Immature natural killer cell (primary cell): ENCODE data around the gene ARSB. TPM values are rescaled to one million over a fixed set of nuclear protein-coding genes. Genes with fewer than 3 reads are reported as not detected.

Experiments used
- DNase-seq, 3 donors: peaks; one replicate each; pipeline ENCODE4 v3.0.0; 2022; ENCODE audit warnings: mixed read lengths in 1 of 3
- H3K27ac Mint-ChIP-seq, 6 donors: one replicate each; pipeline ENCODE4 v1.8.0; 2020; ENCODE audit warnings: mixed read lengths in 6 of 6, mild to moderate bottlenecking in 5 of 6, inconsistent platforms in 4 of 6, moderate library complexity in 3 of 6
- H3K27me3 Mint-ChIP-seq, 3 donors: one replicate each; pipeline ENCODE4 v1.8.0; 2020 to 2021; ENCODE audit warnings: low read depth in 3 of 3, mild to moderate bottlenecking in 3 of 3, mixed read lengths in 3 of 3, moderate library complexity in 3 of 3, inconsistent platforms in 1 of 3
- H3K36me3 Mint-ChIP-seq, 3 donors: one replicate each; pipeline ENCODE4 v1.8.0; 2020; ENCODE audit warnings: mixed read lengths in 3 of 3, inconsistent platforms in 2 of 3, mild to moderate bottlenecking in 2 of 3
- H3K4me1 Mint-ChIP-seq, 2 donors: one replicate each; pipeline ENCODE4 v1.8.0; 2020; ENCODE audit warnings: inconsistent platforms in 2 of 2, mild to moderate bottlenecking in 2 of 2, mixed read lengths in 2 of 2, moderate library complexity in 1 of 2
- H3K4me3 Mint-ChIP-seq, 5 donors: one replicate each; pipeline ENCODE4 v1.8.0; 2020; ENCODE audit warnings: mild to moderate bottlenecking in 5 of 5, mixed read lengths in 5 of 5, inconsistent platforms in 3 of 5, moderate library complexity in 3 of 5
- H3K9me3 Mint-ChIP-seq, 6 donors: one replicate each; pipeline ENCODE4 v1.8.0; 2020; ENCODE audit warnings: mild to moderate bottlenecking in 6 of 6, mixed read lengths in 6 of 6, inconsistent platforms in 4 of 6, moderate library complexity in 3 of 6
- polyA plus RNA-seq, 3 donors: library from polyadenylated mRNA; unstranded; fragments of 300-500 nt; fragmentation: Illumina TruSeq; gene quantifications; one replicate each; pipeline ENCODE4 v1.2.3, GENCODE V29; 2021

The ARSB gene
- 10 to 100 TPM in 1 of 3 donors, 1 to 10 TPM in 2; 5.3 to 11.9 (median 6.2) TPM for polyA plus RNA-seq

- peak within 1 kb of the TSS; percentile 91 to 97 (median 93) for H3K4me3 Mint-ChIP-seq
- peaks cover 0 to 9% (median 0%) of the 10 kb centered on the region in 3 donors for H3K27me3 Mint-ChIP-seq
- peak within 1 kb of the TSS; percentile 94 to 98 (median 96) for H3K27ac Mint-ChIP-seq
- no peaks in the 10 kb centered on the region for H3K36me3 Mint-ChIP-seq
- peaks cover 24 to 30% of the 10 kb centered on the region in 2 donors for H3K4me1 Mint-ChIP-seq
- no peaks in the 10 kb centered on the region for H3K9me3 Mint-ChIP-seq
- peak in 1 of 3 donors; percentile 53 for DNase-seq
These were observed at the start of gene ARSB for GRCh38 chr5:78985116-78985724. ARSB (minus strand) TSS chr5:78985310; CDS start chr5:78985248, 62 bp downstream.

GRCh38 chr5:79032782-79033181, 47.7 kb upstream of the ARSB start:
- Mint-ChIP-seq H3K4me1 (no peaks in the 10 kb centered on the region), H3K9me3 (peaks cover 0 to 2% (median 0%) of the 10 kb centered on the region in 6 donors), H3K27ac (no peak overlapping the region), H3K36me3 (no peaks in the 10 kb centered on the region), H3K4me3 (no peak overlapping the region), H3K27me3 (peaks cover 0 to 6% (median 4%) of the 10 kb centered on the region in 3 donors)
- DNase-seq, result no peak

GRCh38 chr5:79032031-79032695, 47.1 kb upstream of the ARSB start:
- H3K36me3 Mint-ChIP-seq, result no peaks in the 10 kb centered on the region
- no peak overlapping the region for H3K4me3 Mint-ChIP-seq
- no peak overlapping the region for H3K27ac Mint-ChIP-seq
- no peaks in the 10 kb centered on the region for H3K4me1 Mint-ChIP-seq
- H3K27me3 Mint-ChIP-seq, result peaks cover 3 to 10% (median 4%) of the 10 kb centered on the region in 3 donors
- peaks cover 0 to 2% (median 0%) of the 10 kb centered on the region in 6 donors for H3K9me3 Mint-ChIP-seq
- DNase-seq, result no peak

- peaks cover 4 to 11% (median 5%) of the 10 kb centered on the region in 3 donors for H3K27me3 Mint-ChIP-seq
- H3K4me3 Mint-ChIP-seq, result no peak overlapping the region
- H3K27ac Mint-ChIP-seq, result no peak overlapping the region
- H3K4me1 Mint-ChIP-seq, result no peaks in the 10 kb centered on the region
- no peaks in the 10 kb centered on the region for H3K36me3 Mint-ChIP-seq
- no peak for DNase-seq
- no peaks in the 10 kb centered on the region for H3K9me3 Mint-ChIP-seq
These were observed 46.4 kb upstream of the ARSB start for GRCh38 chr5:79031485-79031867.

GRCh38 chr5:79030663-79031484, 45.8 kb upstream of the ARSB start:
- H3K36me3 Mint-ChIP-seq, result no peaks in the 10 kb centered on the region
- peaks cover 4 to 11% (median 5%) of the 10 kb centered on the region in 3 donors for H3K27me3 Mint-ChIP-seq
- DNase-seq, result no peak
- H3K9me3 Mint-ChIP-seq, result no peaks in the 10 kb centered on the region
- no peak overlapping the region for H3K27ac Mint-ChIP-seq
- no peak overlapping the region for H3K4me3 Mint-ChIP-seq
- no peaks in the 10 kb centered on the region for H3K4me1 Mint-ChIP-seq

GRCh38 chr5:79025054-79025472, 40.0 kb upstream of the ARSB start:
- H3K4me3 Mint-ChIP-seq, result peak overlapping the region in 2 of 5 donors; percentile 49 to 61
- peak; percentile 27 to 41 (median 40) for DNase-seq
- no peaks in the 10 kb centered on the region for H3K36me3 Mint-ChIP-seq
- H3K9me3 Mint-ChIP-seq, result no peaks in the 10 kb centered on the region
- peaks cover 8 to 24% (median 9%) of the 10 kb centered on the region in 3 donors for H3K27me3 Mint-ChIP-seq
- H3K27ac Mint-ChIP-seq, result no peak overlapping the region
- peaks cover 6 to 23% of the 10 kb centered on the region in 2 donors for H3K4me1 Mint-ChIP-seq

GRCh38 chr5:79023947-79024346, 38.8 kb upstream of the ARSB start:
- H3K4me1 Mint-ChIP-seq, result peaks cover 6 to 23% of the 10 kb centered on the region in 2 donors
- no peak overlapping the region for H3K27ac Mint-ChIP-seq
- no peak for DNase-seq
- H3K27me3 Mint-ChIP-seq, result peaks cover 11 to 24% (median 11%) of the 10 kb centered on the region in 3 donors
- H3K9me3 Mint-ChIP-seq, result no peaks in the 10 kb centered on the region
- no peaks in the 10 kb centered on the region for H3K36me3 Mint-ChIP-seq
- H3K4me3 Mint-ChIP-seq, result no peak overlapping the region

- Mint-ChIP-seq H3K27ac (no peak overlapping the region), H3K9me3 (no peaks in the 10 kb centered on the region), H3K27me3 (peaks cover 11 to 24% (median 11%) of the 10 kb centered on the region in 3 donors), H3K4me1 (peaks cover 6 to 23% of the 10 kb centered on the region in 2 donors), H3K4me3 (no peak overlapping the region), H3K36me3 (no peaks in the 10 kb centered on the region)
- no peak for DNase-seq
These were observed 38.2 kb upstream of the ARSB start for GRCh38 chr5:79023348-79023747.

- DNase-seq, result no peak
- Mint-ChIP-seq H3K36me3 (no peaks in the 10 kb centered on the region), H3K4me1 (peaks cover 6 to 23% of the 10 kb centered on the region in 2 donors), H3K4me3 (no peak overlapping the region), H3K27ac (no peak overlapping the region), H3K9me3 (no peaks in the 10 kb centered on the region), H3K27me3 (peaks cover 11 to 21% (median 11%) of the 10 kb centered on the region in 3 donors)
These were observed 37.7 kb upstream of the ARSB start for GRCh38 chr5:79022771-79023170.

GRCh38 chr5:79021753-79022152, 36.6 kb upstream of the ARSB start:
- no peak for DNase-seq
- no peak overlapping the region for H3K4me3 Mint-ChIP-seq
- H3K9me3 Mint-ChIP-seq, result no peaks in the 10 kb centered on the region
- peaks cover 6 to 23% of the 10 kb centered on the region in 2 donors for H3K4me1 Mint-ChIP-seq
- H3K27me3 Mint-ChIP-seq, result peaks cover 6 to 16% (median 11%) of the 10 kb centered on the region in 3 donors
- H3K36me3 Mint-ChIP-seq, result no peaks in the 10 kb centered on the region
- H3K27ac Mint-ChIP-seq, result no peak overlapping the region

GRCh38 chr5:79020861-79021561, 35.9 kb upstream of the ARSB start:
- H3K4me1 Mint-ChIP-seq, result peaks cover 6 to 23% of the 10 kb centered on the region in 2 donors
- peaks cover 6 to 16% (median 11%) of the 10 kb centered on the region in 3 donors for H3K27me3 Mint-ChIP-seq
- no peak overlapping the region for H3K27ac Mint-ChIP-seq
- no peak overlapping the region for H3K4me3 Mint-ChIP-seq
- DNase-seq, result peak in 2 of 3 donors; percentile 14 to 16
- H3K9me3 Mint-ChIP-seq, result no peaks in the 10 kb centered on the region
- no peaks in the 10 kb centered on the region for H3K36me3 Mint-ChIP-seq

- Mint-ChIP-seq H3K9me3 (peaks cover 0 to 10% (median 5%) of the 10 kb centered on the region in 6 donors), H3K4me1 (no peaks in the 10 kb centered on the region), H3K4me3 (no peak overlapping the region), H3K27me3 (peaks cover 3 to 10% (median 3%) of the 10 kb centered on the region in 3 donors), H3K36me3 (peaks cover 0 to 10% (median 3%) of the 10 kb centered on the region in 3 donors), H3K27ac (no peak overlapping the region)
- DNase-seq, result no peak
These were observed 29.5 kb upstream of the ARSB start for GRCh38 chr5:79014631-79015030.

- Mint-ChIP-seq H3K4me1 (no peaks in the 10 kb centered on the region), H3K27ac (no peak overlapping the region), H3K9me3 (peaks cover 0 to 10% (median 5%) of the 10 kb centered on the region in 6 donors), H3K36me3 (peaks cover 0 to 10% (median 3%) of the 10 kb centered on the region in 3 donors), H3K27me3 (peaks cover 2 to 14% (median 3%) of the 10 kb centered on the region in 3 donors), H3K4me3 (no peak overlapping the region)
- no peak for DNase-seq
These were observed 26.8 kb upstream of the ARSB start for GRCh38 chr5:79011869-79012268.
